HG03565 (cell line): Measurements from ENCODE around the gene DOK6.

Experiments
- ATAC-seq: cut with Tn5 transposase; IDR thresholded peaks from one replicate; pipeline ENCODE4 v1.9.1; 2021; ENCODE audit warnings: mild to moderate bottlenecking, moderate library complexity; ENCODE audit not compliant: unreplicated experiment

Gene DOK6

DNA sequence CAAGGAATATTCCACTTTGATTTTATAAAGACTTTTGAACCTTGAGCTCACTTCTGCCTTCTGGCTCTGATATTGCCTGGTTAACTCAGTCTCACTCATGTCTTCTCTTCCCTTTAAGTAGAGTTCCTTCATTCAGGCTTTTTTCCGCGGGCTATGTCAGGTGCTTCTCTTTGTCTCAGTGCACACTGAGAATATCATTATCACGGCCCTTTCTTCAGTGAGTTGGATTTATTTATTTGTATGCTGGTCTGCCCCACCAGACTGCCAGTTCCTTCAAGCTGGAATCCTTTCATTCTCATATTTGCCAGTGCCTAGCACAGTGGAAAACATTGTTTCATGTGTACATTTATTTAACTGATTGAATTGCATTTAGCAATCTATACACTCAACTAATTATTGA is 136.5 kb downstream of the DOK6 start:
- no peak for ATAC-seq

DNA sequence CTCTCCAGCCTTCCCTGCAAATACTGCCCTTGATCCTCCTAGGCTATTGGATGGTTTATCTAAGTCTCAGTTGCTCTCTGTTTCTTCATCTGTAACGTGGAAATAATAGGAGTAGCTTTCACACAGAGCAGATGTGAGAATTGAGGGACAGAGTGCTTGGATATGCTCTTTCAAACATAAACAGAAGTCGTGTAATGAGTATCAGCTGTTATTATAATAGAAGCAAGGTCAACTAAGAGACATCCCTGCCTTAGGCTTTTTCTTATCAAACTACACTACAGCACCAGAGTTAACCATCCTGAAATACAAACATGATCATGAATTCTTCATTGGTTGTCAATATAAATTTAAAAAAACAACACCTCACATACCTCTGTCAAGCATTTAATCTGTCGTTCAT is 138.2 kb downstream of the DOK6 start:
- no peak for ATAC-seq

DNA sequence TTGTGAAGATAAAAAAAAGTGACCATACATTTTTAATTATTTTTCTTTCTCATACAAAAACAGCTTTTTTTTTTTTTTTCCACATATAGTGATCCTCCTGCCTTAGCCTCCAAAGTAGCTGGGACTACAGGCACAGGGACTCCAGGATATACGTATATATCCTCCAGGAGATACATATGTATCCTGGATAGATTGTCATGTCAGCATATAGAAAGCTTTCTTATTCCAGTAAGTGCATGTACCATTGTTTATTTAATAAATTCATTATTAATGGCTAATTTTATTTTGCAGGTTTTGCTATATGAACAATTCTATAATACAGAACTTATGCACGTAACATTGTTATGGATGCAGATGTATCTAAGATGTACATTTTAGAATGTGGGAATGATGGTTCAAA is 138.7 kb downstream of the DOK6 start:
- no peak for ATAC-seq

DNA sequence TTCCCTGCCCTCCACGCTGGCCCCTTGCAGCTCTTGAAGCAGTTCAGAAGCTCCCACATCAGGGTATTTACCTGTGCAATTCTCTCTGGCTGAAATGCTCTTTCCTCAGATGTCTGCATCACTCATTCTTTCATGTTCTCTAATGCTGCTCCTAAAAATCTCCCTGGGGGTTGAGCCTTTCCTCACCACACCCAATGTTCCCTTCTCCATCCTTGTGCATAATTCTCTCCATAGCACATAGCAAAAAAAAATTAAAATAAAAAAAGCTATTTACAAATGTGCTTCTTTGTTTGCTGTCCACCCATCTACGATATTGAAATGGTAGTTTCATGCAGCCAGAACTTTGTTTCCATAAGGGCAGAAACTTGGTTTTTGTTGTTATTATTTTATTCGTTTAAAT is 155.5 kb downstream of the DOK6 start:
- no peak for ATAC-seq

DNA sequence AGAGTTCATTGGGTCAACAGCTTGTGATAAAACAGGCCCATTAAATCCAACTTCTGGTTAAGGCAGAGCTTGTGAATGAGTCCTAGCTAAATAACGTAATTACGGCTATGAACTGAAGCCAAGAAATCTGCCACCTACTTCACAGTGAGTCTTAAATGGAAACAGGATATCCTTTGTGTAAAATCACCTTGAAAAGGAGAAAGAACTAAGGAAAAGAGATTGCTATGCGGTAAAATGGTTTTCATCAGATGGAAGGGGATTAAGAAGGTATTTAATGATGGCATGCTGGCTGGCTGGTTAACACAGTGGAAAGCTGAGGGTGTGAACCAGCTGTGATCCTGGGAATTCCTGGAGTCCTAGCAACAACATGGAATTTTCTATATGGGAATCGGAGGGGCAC is 156.6 kb downstream of the DOK6 start:
- ATAC-seq = no peak

DNA sequence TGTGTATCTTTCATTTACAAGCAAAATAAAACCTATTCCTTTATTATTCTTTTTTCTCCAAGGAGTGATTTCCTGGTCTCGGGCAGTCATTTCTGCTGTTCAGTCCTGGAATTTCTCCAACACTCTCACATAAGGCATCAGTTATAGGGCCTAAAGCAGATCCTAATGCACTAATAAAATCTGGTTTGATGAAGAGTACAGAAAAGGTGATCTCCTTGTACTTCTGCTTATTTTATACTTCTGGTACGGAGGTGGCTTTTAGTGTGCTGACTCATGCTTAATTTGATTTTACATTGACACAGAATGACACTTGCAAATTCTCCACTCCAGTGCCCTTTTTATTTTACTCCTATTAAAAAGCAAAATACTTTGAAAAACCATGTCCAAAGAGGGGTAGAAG is 157.4 kb downstream of the DOK6 start:
- ATAC-seq = no peak

DNA sequence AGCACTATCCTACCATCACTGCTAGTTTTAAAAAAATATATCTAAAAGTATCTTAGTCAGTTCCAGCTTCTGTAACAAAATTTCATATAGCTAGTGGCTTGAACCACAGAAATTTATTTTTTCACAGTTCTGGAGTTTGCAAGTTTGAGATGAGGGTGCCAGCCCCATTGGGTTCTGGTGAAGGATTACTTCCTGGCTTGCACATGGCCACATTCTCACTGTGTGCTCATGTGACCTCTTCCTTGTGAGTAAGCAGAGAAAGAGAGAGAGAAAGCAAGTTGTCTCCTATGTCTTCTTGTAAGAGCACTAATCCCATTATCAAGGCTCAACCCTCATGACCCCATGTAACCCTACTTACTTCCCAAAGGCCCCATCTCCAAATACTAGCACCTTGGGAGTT is 158.9 kb downstream of the DOK6 start:
- ATAC-seq = no peak

DNA sequence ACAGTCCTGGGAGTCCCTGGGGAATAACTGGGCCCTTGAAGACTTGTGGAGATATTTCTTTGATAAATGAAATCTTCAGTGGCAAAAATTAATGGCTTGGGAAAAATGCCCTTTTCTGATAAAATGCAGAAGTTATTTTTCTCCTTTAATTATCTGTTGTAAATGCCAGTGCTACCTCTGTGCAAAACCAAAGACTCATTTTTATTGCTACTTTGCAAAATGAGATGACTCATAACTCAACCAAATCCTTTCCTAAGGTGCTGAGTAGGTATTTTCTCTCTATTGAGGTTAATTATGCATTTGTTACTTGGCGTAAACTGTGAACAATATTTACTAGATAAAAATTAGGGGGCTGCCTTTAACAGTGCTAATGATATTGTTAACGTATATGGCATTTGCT is 163.9 kb downstream of the DOK6 start:
- no peak for ATAC-seq

DNA sequence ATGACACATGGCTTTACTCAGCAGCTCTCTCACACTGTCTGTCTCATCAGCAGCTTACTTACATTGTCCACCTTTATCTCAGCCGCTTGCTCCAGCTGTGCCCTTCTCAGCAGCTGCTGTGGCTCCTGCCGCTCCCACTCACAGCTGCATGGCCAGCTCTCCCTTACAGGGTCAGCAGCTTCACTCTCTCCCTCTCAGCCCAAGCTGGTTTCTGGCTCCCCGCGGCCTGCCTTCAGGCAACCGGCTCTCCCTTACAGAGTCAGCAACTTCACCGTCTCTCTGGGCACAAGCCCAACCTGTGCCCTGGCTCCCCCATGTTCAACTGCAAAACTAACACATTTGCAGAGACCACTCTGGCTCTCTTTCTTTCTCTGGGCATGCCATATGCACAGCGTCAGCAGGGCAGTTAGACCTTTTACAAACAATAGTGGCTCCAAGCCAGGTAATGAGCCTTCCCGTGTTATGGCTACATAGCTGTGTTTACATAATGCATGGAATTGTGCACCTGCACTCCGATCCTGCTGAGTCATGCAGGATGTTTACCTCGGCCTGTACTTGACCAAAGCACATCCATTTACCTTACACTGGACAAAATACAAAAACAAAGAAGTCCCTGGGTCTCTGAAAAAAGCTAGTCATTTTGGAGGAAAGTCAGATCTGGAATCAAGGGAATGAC is 167.3 kb downstream of the DOK6 start:
- no peak for ATAC-seq

DNA sequence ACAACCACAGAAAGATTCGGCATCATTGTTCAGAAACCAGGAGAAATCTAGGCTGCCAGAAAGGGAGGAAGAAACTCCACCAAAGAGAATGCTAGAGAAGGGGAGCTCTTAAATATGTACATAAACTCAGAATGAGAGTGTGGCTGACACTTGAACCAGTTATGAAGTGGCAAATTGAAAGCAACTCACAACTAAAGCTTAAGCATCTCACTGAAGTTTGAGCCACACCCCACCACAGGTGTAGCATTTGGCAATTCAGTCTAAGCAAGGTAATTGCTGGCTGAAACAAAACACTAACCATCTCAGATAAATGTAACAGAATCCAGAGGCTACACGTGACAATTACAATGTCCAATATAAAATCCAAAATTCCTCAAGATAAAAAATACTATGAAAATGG is 168.4 kb downstream of the DOK6 start:
- no peak for ATAC-seq

DNA sequence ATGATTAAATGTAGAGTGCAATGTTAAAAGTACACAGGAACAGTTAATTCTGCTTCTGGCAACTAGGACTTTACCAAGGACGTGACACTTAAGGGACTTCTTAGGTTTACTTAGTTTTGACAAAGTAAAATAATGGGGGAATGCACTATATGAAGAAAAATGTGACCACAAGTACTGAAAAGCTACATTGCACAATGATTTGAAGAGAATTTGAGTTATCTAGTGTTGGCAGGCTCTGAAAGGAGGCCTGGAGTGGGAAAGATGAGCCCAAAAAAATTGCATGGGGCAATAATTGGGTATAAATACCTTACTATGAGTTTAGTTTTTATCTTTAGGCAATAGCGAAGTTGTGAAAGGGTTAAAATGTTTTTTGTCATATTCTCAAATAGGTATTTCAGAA is 173.7 kb downstream of the DOK6 start:
- ATAC-seq = no peak

DNA sequence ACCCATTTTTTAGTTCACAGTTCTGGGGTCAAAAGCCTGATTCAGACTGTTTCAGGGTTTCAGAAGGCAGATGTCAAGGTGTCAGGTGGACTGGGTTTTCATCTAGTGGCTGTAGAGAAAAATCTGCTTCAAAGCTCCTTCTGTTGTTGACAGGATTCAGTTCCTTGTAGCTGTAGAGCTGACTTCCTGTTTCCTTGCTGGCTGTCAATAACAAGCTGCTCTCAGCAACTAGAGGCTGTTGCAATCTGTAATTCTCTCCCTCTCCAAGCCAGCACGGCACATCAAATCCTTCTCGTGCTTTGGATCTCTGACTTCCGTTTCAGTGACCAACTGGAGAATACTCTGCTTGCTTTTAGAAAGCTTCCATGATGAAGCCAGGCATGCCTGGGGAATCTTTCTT is 179.4 kb downstream of the DOK6 start:
- peak; percentile 85 for ATAC-seq

DNA sequence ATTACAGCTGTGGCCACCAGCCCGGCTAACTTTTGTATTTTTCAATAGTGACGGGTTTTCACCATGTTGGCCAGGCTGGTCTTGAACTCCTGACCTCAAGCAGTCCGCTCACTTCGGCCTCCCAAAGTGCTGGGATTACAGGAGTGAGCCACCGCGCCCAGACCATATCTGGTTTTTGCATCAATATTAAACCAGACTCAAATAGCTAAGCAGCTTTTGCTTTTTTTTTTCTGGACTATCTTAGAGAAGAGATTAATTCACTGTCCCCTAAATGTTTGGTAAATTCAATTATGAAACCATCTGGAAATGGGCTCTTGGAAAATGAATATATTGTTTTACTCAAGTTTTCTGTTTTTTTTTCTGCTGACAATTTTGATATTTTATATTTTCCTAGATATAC is 183.7 kb downstream of the DOK6 start:
- ATAC-seq = no peak

DNA sequence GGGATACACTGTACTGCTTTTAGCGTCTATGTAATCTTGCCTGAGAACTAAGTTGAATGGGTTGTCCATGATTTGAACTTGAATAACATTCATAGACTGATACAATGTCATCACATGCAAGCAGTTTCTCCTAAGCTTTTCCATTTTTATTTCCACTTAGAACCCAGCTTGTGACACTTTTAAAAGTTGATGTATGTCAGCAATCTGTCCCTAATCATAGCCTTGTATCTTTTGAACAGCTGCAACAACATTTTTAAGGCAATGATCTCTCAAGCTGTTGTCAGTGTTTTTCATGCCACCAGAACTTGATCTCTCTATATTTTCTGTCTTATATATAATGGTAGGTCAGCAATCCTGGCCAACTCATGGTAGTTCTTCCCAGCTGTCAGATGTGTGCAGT is 185.0 kb downstream of the DOK6 start:
- no peak for ATAC-seq

DNA sequence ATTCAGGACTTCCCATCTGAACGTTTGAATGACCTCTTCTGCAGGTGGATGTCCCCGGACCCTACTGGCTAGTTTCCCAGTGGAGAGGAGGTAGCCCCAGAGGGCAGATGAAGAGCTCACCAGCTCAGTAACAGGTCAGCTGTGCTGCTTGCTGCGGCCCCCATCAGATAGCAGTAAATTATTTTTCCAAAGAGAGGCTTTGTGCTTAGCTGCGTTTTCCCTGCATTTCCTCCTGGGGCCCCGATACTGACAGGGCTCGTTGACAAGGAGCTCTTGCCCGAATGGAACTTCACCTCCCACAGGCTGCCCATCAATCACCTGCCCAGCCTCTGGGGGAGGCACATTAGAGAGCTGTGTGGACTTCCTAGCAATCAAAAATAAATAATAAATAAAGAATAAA is 185.8 kb downstream of the DOK6 start:
- no peak for ATAC-seq

DNA sequence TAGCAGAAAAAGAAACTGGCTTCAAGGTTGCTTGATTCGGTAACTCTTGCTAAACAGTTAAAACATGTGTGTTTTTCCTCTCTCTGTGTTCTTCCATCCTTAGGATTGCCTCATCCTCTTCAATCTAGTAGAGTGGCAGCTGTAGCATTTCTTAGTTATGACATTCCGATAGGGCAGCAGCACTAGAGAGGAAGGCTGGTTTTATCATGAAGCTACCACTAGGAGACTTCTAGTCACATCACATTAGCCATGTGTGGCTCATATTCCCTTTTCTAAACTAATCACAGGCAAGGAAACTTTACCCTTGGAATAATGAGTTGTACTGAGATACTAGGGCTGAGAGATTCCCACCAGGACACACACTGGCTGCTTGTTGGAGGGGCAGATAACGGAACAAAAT is 187.6 kb downstream of the DOK6 start:
- ATAC-seq = no peak

DNA sequence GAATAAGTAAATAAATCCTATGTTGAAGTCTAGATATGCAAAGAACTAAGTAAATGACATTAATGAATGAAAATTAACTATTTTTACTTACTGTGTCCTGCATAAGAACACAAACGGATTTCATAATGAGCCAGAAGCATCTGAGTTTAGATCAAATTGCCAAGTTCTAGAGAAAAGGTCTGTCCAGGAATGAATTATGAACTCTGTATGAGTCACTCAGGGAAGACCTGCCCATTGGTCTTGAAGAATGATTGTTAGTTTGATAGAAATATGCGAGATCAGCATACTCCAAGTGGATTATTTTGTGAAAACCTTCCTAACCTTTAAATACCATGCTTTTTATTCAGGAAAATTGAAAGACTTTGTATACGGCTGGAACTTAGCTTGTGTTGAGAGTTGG is 189.5 kb downstream of the DOK6 start:
- ATAC-seq = no peak

DNA sequence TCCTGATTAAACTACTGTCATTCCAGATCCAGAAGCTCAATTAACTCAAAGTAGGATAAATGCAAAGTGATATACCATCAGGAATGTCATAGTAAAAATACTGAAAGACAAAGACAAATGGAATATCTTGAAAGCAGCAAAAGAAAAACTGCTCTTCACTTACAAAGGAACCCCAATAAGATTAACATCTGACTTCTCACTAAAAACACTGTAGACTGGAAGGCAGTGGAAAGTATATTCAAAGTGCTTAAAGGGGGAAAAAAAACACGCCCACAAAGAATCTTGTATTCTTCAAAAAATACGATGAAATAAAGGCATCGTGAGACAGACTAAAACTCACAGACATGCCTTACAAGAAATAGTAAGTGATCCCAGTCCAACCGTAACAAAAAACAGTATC is 195.7 kb downstream of the DOK6 start:
- ATAC-seq = no peak

DNA sequence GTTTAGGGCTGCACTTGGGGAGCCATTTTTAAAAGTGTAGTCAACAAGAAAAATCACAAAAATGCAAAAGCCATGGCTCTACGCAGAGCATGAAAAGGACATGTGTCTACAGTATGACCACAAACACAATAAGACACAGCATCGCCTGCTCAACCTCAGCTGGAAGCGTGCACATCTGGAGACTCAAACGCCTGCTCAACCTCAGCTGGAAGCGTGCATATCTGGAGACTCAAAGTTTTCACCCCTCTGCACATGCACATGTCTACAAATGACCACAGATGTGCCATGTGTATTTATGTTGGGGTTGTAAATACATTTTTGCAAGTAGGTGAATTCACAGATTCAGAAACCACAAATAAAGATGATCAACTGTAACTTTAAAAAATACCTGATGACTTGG is 196.9 kb downstream of the DOK6 start:
- ATAC-seq = no peak

DNA sequence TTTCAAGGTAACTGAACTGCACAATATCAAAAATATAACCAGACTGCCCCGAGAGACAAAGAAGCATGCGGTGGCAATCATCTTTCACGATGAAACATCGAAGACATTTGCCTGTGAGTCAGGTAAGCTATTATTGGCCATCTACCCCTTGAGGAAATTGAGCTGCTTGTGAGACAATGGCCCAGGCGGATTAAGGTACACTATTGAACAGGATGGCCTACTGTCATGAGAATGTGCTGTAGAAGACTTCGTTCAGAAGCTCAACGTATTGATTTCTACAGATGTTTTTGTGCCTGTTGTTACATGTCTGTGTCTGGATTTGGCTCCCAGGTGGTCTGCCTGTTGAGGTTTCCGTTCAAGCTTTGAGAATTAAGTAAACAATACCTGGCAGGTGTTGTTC is 198.7 kb downstream of the DOK6 start:
- ATAC-seq = no peak

DNA sequence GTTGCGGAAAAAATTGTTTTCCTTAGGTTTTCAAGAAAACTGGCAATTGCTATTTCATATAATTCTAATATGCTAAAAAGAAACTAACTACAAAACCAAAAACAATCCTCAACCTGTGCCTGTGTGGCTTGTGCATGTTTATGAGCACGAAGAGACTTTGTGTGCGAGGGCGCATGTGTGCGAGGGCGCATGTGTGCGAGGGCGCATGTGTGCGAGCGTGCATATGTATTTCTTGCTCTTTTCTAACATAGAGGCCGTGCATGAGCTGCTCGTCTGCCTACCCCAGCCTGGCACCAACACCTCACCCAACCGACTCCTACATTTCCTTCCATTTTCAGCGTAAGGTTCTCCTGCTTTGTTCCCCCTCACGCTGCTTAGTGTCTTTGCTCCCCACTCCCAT is 211.6 kb downstream of the DOK6 start:
- no peak for ATAC-seq

DNA sequence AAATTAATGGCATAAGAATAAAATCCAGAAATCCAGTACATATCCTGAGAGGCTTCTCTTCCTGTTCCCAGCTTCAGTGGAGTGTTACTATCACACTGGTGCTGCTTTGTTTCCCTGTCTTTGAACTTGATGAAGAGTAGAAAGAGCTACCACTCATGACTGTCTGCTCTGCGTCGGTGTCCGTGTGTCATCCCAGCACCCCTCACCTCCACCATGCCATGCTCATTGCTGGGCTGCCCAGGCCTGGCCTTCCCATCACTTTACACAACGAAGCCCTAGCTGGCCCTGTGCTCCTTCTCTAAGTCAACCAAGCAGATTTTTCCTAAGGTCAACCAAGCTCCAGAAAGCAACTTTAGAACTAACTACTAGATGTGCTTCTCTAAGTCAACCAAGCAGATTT is 215.4 kb downstream of the DOK6 start:
- ATAC-seq = no peak

DNA sequence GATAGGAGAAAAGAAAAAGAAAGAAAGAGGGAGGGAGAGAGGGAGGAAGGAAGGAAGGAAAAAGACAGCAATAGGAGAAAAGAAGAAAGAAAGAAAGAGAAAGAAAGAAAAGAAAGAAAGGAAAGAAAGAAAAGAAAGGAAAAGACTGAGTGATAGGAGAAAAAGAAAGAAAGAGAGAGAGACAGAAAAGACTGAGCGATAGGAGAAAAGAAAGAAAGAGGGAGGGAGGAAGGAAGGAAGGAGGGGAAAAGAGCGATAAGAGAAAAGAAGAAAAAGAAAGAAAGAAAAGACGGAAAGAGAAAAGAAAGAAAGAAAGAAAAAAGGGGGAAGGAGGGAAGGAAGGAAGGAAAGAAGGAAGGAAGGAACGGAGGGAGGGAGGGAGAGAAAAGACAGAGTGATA is 216.7 kb downstream of the DOK6 start:
- no peak for ATAC-seq

DNA sequence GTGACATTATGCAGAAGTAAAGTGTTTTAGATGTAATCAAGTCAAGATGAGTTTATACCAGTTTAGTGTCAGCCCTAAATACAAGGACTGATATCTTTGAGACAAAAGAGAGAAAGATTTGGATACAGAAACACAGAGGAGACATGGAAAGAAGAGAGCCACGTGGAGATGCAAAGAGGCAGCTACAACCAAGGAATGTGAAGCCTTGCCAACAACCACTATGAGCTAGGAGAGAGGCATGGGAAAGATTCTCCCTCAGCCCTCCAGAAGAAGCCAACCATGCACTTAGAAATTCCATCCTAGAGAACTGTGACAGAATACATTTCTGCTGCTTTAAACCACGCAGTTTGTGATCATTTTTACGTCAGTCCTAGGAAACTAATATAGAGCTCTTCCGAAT is 217.2 kb downstream of the DOK6 start:
- ATAC-seq = no peak
